ENCODE results near the gene ZNF396.

- TF ChIP-seq EZH2 (IDR thresholded peaks at IDR 0.05) (no peak), CTCF (IDR thresholded peaks at IDR 0.05) (no peak), EZH2phosphoT487 (IDR thresholded peaks at IDR 0.05) (no peak)
Measured at GRCh38 chr18:35352283-35352682, 24.9 kb downstream of the ZNF396 start.

Data from neural progenitor cell (in vitro differentiated cells).